ENCODE measurements around the gene DYNLRB1.
"Not testable (repeated sequence)": the region's sequence is repeated elsewhere in the genome, so short reads cannot be mapped to it uniquely, and the experiment has no call there.

Gene DYNLRB1

DNA sequence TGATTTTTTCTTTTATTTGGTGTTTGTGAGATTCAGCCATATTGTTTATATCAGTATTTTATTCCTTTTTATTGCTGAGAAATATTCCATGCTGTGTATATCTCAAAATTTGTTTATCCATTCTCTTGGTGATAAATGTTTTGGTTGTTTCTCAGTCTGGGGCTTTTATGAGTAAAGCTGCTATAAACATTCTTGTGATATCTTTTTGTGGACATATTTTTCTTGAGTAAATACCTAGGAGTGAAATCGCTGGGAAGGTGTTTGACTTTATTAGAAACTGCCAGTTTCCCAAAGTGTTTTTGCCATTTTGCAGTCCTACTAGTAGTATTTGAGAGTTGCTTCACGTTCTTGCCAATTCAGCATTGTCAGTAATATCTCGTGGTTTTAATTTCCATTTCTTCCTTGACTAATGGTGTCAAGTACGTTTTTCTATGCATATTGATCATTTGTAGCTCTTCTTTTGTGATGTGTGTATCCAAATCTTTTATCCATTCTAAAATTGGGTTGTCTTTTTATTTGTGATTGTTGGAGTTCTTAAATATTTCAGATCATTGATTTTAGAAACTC is 31.1 kb upstream of the DYNLRB1 start:
- DNase-seq (ENCODE audit: insufficient read length, low spot score) (no peak), FAIRE-seq (no peak)
- TF ChIP-seq, protein P1, sequence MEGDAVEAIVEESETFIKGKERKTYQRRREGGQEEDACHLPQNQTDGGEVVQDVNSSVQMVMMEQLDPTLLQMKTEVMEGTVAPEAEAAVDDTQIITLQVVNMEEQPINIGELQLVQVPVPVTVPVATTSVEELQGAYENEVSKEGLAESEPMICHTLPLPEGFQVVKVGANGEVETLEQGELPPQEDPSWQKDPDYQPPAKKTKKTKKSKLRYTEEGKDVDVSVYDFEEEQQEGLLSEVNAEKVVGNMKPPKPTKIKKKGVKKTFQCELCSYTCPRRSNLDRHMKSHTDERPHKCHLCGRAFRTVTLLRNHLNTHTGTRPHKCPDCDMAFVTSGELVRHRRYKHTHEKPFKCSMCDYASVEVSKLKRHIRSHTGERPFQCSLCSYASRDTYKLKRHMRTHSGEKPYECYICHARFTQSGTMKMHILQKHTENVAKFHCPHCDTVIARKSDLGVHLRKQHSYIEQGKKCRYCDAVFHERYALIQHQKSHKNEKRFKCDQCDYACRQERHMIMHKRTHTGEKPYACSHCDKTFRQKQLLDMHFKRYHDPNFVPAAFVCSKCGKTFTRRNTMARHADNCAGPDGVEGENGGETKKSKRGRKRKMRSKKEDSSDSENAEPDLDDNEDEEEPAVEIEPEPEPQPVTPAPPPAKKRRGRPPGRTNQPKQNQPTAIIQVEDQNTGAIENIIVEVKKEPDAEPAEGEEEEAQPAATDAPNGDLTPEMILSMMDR (IDR thresholded peaks at IDR 0.05; ENCODE audit: insufficient read depth, missing control alignments): no peak

DNA sequence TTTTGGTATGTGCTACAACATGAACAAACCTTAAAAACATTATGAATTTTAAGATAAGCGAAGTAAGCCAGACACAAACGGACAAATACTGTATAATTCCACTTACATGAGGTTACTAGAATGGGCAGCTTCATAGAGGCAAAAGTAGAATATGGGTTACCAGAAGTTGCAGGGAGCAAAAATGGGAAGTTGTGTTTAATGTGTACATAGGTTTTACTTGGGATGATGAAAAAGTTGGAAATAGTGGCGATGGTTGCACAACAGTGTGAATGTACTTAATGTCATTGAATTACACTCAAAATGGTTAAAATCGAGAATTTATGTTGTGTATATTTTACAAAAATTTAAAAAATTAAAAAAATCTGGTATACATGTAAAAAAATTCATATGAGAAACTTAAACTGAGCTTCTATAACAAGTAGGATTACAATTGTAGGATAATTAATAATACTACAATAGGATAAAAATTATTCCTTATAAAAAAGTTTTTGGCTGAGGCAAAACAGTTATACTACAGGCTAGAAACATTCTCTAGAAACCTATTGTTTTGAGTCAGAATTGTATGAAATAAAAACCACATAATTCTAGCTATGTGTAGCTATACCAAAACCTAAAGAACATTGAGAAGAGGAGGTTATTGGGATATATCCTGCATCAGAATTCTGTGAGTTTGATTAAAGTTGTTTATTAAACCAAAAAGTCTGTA is 24.8 kb upstream of the DYNLRB1 start:
- TF ChIP-seq, protein P1 (IDR thresholded peaks at IDR 0.05; ENCODE audit: insufficient read depth, missing control alignments): no peak
- no peak for DNase-seq (ENCODE audit: insufficient read length, low spot score)
- no peak for FAIRE-seq

DNA sequence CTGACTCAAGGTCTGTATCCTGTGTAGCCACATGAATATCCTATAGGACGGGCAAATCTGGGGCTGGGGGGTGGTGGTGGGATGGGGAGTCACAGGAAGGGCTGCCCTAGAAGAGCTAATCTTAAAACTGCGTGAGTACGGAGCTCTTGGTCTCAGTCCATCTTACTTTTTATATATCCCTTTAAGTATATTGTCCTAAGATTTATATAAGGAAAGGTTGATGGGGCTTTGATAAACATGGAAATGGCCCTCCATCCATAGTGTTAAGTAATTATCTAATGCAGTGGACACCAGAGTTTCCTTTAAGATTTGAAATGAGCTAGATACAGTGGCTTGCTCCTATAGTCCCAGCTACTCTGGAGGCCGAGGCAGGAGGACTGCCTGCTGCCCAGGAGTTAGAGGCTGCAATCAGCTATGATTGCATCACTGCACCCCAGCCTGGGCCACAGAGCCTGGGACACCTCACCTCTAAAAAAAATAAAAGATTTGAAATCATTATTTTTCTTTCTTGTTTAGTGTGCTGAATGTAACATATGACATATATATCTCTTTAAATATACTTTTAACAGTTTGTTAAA is 24.2 kb upstream of the DYNLRB1 start:
- TF ChIP-seq, protein P1 (IDR thresholded peaks at IDR 0.05; ENCODE audit: insufficient read depth, missing control alignments): no peak
- FAIRE-seq (no peak), DNase-seq (ENCODE audit: insufficient read length, low spot score) (no peak)

DNA sequence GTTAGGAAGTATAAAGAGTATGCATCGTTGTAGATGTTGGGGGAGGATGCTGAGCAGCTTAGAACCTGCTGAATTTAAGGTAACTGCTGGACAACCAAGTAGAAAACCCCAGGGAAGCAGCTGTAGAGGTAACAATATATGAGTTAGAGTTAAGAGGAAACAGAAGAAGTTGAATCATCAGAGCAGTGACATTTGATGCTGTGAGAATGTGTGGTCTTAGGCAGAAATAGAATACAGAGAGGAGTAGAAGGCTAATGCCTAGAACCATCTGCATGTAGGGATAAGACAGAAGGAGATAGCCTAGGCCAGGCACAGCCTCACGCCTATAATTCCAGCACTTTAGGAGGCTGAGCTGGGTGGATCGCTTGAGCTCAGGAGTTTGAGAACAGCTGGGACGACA is 22.6 kb upstream of the DYNLRB1 start:
- FAIRE-seq (no peak), DNase-seq (ENCODE audit: insufficient read length, low spot score) (no peak)
- TF ChIP-seq, protein P1 (IDR thresholded peaks at IDR 0.05; ENCODE audit: insufficient read depth, missing control alignments): no peak

DNA sequence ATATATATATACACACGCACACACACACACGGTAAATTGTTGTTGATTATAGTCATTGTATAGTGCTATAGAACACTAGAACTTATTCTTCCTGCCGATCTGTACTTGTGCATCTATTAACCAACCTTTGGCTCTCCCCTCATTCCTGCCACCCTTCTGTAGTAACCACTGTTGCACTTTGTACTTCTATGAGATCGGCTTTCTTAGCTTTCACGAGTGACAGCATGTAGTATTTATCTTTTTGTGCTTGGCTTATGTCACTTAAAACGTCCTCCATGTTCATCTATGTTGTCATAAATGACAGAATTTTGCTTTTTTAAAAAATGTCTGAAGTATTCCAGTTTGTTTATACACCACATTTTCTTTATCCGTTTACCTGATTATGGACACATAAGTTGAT is 20.9 kb upstream of the DYNLRB1 start:
- no peak for DNase-seq (ENCODE audit: insufficient read length, low spot score)
- no peak for FAIRE-seq
- TF ChIP-seq, protein P1 (IDR thresholded peaks at IDR 0.05; ENCODE audit: insufficient read depth, missing control alignments): no peak

DNA sequence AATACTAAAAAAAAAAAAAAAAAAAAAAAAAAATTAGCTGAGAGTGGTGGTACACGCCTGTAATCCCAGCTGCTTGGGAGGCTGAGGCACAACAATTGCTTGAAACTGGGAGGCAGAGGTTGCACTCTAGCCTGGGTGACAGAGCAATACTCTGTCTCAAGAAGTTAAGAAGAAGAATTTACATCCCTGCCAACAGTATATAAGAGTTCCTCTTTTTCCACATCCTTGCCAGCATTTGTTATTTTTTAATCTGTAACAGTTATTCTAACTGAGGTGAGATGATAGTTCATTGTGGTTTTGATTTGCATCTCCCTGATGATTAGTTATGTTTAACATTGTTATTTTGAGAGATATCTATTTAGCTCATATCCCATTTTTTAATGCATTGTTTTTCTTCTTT is 20.3 kb upstream of the DYNLRB1 start:
- DNase-seq (ENCODE audit: insufficient read length, low spot score) (no peak), FAIRE-seq (no peak)
- TF ChIP-seq, protein P1 (IDR thresholded peaks at IDR 0.05; ENCODE audit: insufficient read depth, missing control alignments): no peak

DNA sequence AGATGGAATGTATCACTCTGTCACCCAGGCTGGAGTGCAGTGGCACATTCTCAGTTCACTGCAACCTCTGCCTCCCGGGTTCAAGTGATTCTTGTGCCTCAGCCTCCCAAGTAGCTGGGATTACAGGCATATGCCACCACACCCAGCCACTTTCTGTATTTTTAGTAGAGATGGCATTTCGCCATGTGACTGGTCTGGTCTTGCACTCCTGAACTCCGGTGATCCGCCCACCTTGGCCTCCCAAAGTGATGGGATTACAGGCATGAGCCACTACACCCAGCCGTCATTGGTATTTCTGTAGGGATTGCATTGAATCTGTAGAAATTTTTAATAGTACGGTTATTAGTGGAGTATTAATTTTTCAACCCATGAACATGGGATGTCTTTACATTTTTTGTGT is 18.6 kb upstream of the DYNLRB1 start:
- not testable (repeated sequence) for DNase-seq (ENCODE audit: insufficient read length, low spot score); FAIRE-seq

Data from D721Med (cell line).